Spleen (tissue), 11 donors: ENCODE data around the gene ZSCAN5B. TPM values are rescaled to one million over a fixed set of nuclear protein-coding genes. Genes with fewer than 3 reads are reported as not detected.
"Not testable (repeated sequence)": the region's sequence is repeated elsewhere in the genome, so short reads cannot be mapped to it uniquely, and the experiment has no call there.

Experiments
- DNase-seq: peaks from one replicate; pipeline ENCODE4 v3.0.0-alpha.2; 2020
- H3K27ac ChIP-seq, 8 donors: fragments of 200-600 bp; sonication (generic) in 7 of 8; 1 replicate in 4 of 8; 2 replicates in 4 of 8; pipeline versions ENCODE4 v1.5.0 to v1.8.0; 2016 to 2021; ENCODE audit warnings: inconsistent platforms in 4 of 8, mild to moderate bottlenecking in 4 of 8, moderate library complexity in 1 of 8
- H3K27me3 ChIP-seq, 7 donors: fragments of 200-600 bp; sonication (generic) in 6 of 7; replicated peaks in 1 of 7; 1 replicate in 4 of 7; 2 replicates in 3 of 7; pipeline versions ENCODE4 v1.5.0 to v1.8.0; 2016 to 2021; ENCODE audit warnings: inconsistent platforms in 3 of 7, mild to moderate bottlenecking in 1 of 7
- H3K36me3 ChIP-seq, 6 donors: fragments of 200-600 bp; sonication (generic) in 5 of 6; 1 replicate in 4 of 6; 2 replicates in 2 of 6; pipeline versions ENCODE4 v1.5.0 to v1.8.0; 2016 to 2021; ENCODE audit warnings: inconsistent platforms in 2 of 6
- H3K4me1 ChIP-seq, 6 donors: fragments of 200-600 bp; sonication (generic) in 5 of 6; 1 replicate in 3 of 6; 2 replicates in 3 of 6; pipeline versions ENCODE4 v1.5.0 to v1.8.0; 2016 to 2021; ENCODE audit warnings: inconsistent platforms in 3 of 6
- H3K4me3 ChIP-seq, 8 donors: fragments of 200-600 bp; sonication (generic) in 7 of 8; 1 replicate in 4 of 8; 2 replicates in 4 of 8; pipeline versions ENCODE4 v1.5.0 to v1.8.0; 2016 to 2021; ENCODE audit warnings: inconsistent platforms in 4 of 8, mild to moderate bottlenecking in 4 of 8, moderate library complexity in 2 of 8
- H3K9me3 ChIP-seq, 8 donors: fragments of 200-600 bp; sonication (generic) in 7 of 8; 1 replicate in 4 of 8; 2 replicates in 4 of 8; pipeline versions ENCODE4 v1.5.0 to v1.8.0; 2016 to 2021; ENCODE audit warnings: inconsistent platforms in 4 of 8
- CTCF ChIP-seq, 11 experiments: fragments of 200-600 bp in 7 of 11; fragments of 450-650 bp in 4 of 11; sonication (generic) in 4 of 11; IDR thresholded peaks in 8 of 11; conservative IDR thresholded peaks in 3 of 11; 1 replicate in 7 of 11; 2 replicates in 4 of 11; pipeline versions ENCODE4 v1.4.0 to v1.8.0; 2016 to 2021; ENCODE audit warnings: antibody characterized with exemption in 11 of 11, inconsistent platforms in 4 of 11, mild to moderate bottlenecking in 1 of 11
- POLR2A ChIP-seq, 3 donors: fragments of 450-650 bp; IDR thresholded peaks; one replicate each; pipeline ENCODE4 v1.5.1; 2017; ENCODE audit warnings: antibody characterized with exemption in 3 of 3, mild to moderate bottlenecking in 1 of 3
- POLR2AphosphoS5 ChIP-seq, 3 donors: sonication (generic); formaldehyde crosslinking; IDR thresholded peaks; one replicate each; pipeline ENCODE4 v1.5.1; 2017; ENCODE audit warnings: antibody characterized with exemption in 3 of 3
- WGBS, 5 donors: extraction: QIAGEN DNeasy Blood & Tissue Kit in 3 of 5; methylation state at CpG; one replicate each; pipeline versions ENCODE4 v1.1.5 to v1.1.7; 2013 to 2018; 5-methylcytosine and 5-hydroxymethylcytosine counted together
- intact Hi-C: fragments of 100-400 bp; cut with DNase I; formaldehyde crosslinking; loops from one replicate; pipeline ENCODE4 v1.15.0; 2023; ENCODE audit warnings: low total_unique reads
- polyA plus RNA-seq, 3 donors: library from polyadenylated mRNA; stranded (reverse); fragments of 200-250 nt; gene quantifications; one replicate each; pipeline ENCODE4 v1.2.1, GENCODE V29; 2013
- total RNA-seq, 7 donors: library from RNA; depleted of rRNA in 3 of 7; stranded (reverse); fragments of >200 nt in 3 of 7; fragmentation: NEBNext Ultra II Directional in 4 of 7; extraction: Animal tissue kit (Norgen Biotek cat#: 25700) in 4 of 7; gene quantifications; one replicate each; pipeline versions ENCODE4 v1.1.0 to v1.2.1, GENCODE V29; 2016 to 2021
- donor health status: healthy with polysubstance abuse.
- donor health status: DM: no; HTN: no; CAD: no; lungs with moderate emphysema.
- donor health status: DM: no; HTN: no; CAD: no.
- donor health status: Bipolar disorder and iron deficiency.
- donor health status: healthy.
- donor health status: DM: no; HTN: no; CAD: no.
- donor health status: DM: yes; HTN: yes; CAD: no.

Gene ZSCAN5B
- total and polyA plus RNA-seq, 10 donors: 0.03 to 0.11 TPM; not detected in 8

DNA sequence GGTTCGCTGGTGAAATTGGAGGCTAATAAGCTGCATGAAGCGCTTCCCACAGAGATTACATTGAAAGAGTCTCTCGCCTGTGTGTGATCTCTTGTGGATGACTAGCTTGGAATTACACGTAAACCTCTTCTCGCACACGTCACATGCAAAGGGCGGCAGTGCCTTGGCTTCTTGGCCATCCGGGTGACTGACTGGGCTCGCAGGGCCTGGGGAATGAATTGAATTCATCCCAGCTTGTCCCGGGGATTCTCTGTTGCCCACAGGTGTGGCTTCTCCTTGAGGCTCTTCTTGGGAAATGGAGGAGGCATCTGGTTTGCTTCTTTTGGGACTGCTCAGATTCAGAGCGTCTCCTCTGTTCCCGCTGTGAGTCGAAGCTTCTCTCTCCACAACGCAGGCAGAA, 24.3 kb upstream of the ZSCAN5B start:
- DNase-seq: no peak
- no peak overlapping the region for H3K4me3 ChIP-seq
- peaks cover 4 to 18% (median 8%) of the 10 kb centered on the region in 7 donors for H3K27me3 ChIP-seq
- no peak overlapping the region for H3K27ac ChIP-seq
- intact Hi-C loops: no loop called here
- no peaks in the 10 kb centered on the region for H3K9me3 ChIP-seq
- WGBS, 5 donors: 94 to 96% (median 96%) methylated on average over 14 of the region's 14 CpGs
- TF ChIP-seq POLR2AphosphoS5 (IDR thresholded peaks at IDR 0.05) (no peak), POLR2A (IDR thresholded peaks at IDR 0.05) (no peak), CTCF (IDR thresholded peaks at IDR 0.05 in 8 of 11, conservative IDR thresholded peaks at IDR 0.05 in 3 of 11) (no peak)
- H3K4me1 ChIP-seq: peaks cover 0 to 12% (median 9%) of the 10 kb centered on the region in 6 donors
- peaks cover 0 to 34% (median 0%) of the 10 kb centered on the region in 6 donors for H3K36me3 ChIP-seq

DNA sequence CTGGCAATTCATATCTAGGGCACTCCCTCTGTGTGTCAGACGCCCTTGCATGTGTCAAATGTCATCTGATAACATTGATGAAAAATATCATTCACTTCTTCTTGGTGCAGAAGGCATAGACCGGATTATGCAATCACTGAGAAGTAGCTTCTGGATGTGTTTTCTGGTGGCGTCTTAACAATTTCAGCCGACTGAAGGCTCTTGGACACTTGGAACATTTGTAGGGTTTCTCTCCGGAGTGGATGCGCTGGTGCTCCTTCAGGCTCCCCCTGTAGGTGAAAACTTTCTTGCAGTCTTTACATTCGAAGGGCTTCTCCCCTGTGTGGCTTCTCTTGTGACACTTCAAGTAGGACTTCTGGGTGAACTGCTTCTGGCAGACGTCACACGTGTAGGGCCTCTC, 23.9 kb upstream of the ZSCAN5B start:
- H3K9me3 ChIP-seq, H3K4me3 ChIP-seq, DNase-seq, intact Hi-C loops, H3K27ac ChIP-seq: not testable (repeated sequence)
- H3K4me1 ChIP-seq: peaks cover 0 to 13% (median 9%) of the 10 kb centered on the region in 6 donors
- TF ChIP-seq CTCF (IDR thresholded peaks at IDR 0.05 in 8 of 11, conservative IDR thresholded peaks at IDR 0.05 in 3 of 11): peak in 2 of 11 experiments; percentile 15 to 25
- H3K36me3 ChIP-seq: peaks cover 0 to 34% (median 0%) of the 10 kb centered on the region in 6 donors
- H3K27me3 ChIP-seq: peaks cover 4 to 22% (median 8%) of the 10 kb centered on the region in 7 donors
- 52 to 71% (median 69%) methylated on average over 9 of the region's 9 CpGs for WGBS, 5 donors

GRCh38 chr19:56218961-56219360, 21.4 kb upstream of the ZSCAN5B start:
- Histone ChIP-seq H3K36me3 (peaks cover 0 to 34% (median 0%) of the 10 kb centered on the region in 6 donors), H3K27me3 (peaks cover 4 to 41% (median 8%) of the 10 kb centered on the region in 7 donors), H3K27ac (no peak overlapping the region), H3K9me3 (no peaks in the 10 kb centered on the region), H3K4me1 (peaks cover 0 to 13% (median 9%) of the 10 kb centered on the region in 6 donors), H3K4me3 (no peak overlapping the region)
- intact Hi-C loops: no loop called here
- WGBS, 5 donors: 68 to 88% (median 82%) methylated on average over 10 of the region's 10 CpGs
- TF ChIP-seq POLR2AphosphoS5 (IDR thresholded peaks at IDR 0.05) (no peak), CTCF (IDR thresholded peaks at IDR 0.05 in 8 of 11, conservative IDR thresholded peaks at IDR 0.05 in 3 of 11) (no peak), POLR2A (IDR thresholded peaks at IDR 0.05) (no peak)
- DNase-seq: no peak

- Histone ChIP-seq H3K36me3 (peaks cover 0 to 20% (median 0%) of the 10 kb centered on the region in 6 donors), H3K27ac (no peak overlapping the region), H3K4me3 (peak overlapping the region in 7 of 8 donors; percentile 13 to 64 (median 24)), H3K4me1 (peaks cover 0 to 13% (median 9%) of the 10 kb centered on the region in 6 donors), H3K9me3 (no peaks in the 10 kb centered on the region), H3K27me3 (peaks cover 4 to 41% (median 8%) of the 10 kb centered on the region in 7 donors)
- TF ChIP-seq CTCF (IDR thresholded peaks at IDR 0.05 in 8 of 11, conservative IDR thresholded peaks at IDR 0.05 in 3 of 11) (no peak), POLR2A (IDR thresholded peaks at IDR 0.05) (no peak), POLR2AphosphoS5 (IDR thresholded peaks at IDR 0.05) (no peak)
- intact Hi-C loops: no loop called here
- no peak for DNase-seq
- WGBS, 5 donors: 8 to 18% (median 11%) methylated on average over 34 to 79 of the region's 79 CpGs
These were observed 19.7 kb upstream of the ZSCAN5B start for GRCh38 chr19:56217039-56217949.
